HL-60 (cell line): ENCODE results near the gene GAMT.

Experiments used
- DNase-seq, 2 experiments: peaks; one replicate each; pipeline ENCODE4 v3.0.0-alpha.2; 2010 to 2020; ENCODE audit warnings: low read depth in 1 of 2, low spot score in 1 of 2
- H3K27ac ChIP-seq: fragments of 250-450 bp; sonication (Bioruptor Pico); replicated peaks from 2 replicates; pipeline ENCODE4 v1.5.1; 2020; ENCODE audit warnings: mild to moderate bottlenecking, moderate library complexity
- H3K27me3 ChIP-seq: fragments of 250-450 bp; sonication (Bioruptor Pico); 2 replicates; pipeline ENCODE4 v1.5.1; 2021; ENCODE audit warnings: mild to moderate bottlenecking, moderate library complexity; ENCODE audit not compliant: insufficient read depth, poor library complexity, severe bottlenecking
- H3K4me3 ChIP-seq: replicated peaks from 2 replicates; pipeline ENCODE4 v1.5.1; 2011; ENCODE audit warnings: mild to moderate bottlenecking, control low read depth, low read length; ENCODE audit not compliant: insufficient read depth
- GABPA ChIP-seq: IDR thresholded peaks from 2 replicates; pipeline ENCODE4 v1.6.1; 2012; ENCODE audit warnings: low read depth
- POLR2AphosphoS5 ChIP-seq: IDR thresholded peaks from 2 replicates; pipeline ENCODE4 v1.6.1; 2012; ENCODE audit warnings: low read depth
- SPI1 ChIP-seq: IDR thresholded peaks from 2 replicates; pipeline ENCODE4 v1.6.1; 2012; ENCODE audit warnings: low read depth, mild to moderate bottlenecking, borderline replicate concordance
- TF ChIP-seq, protein P1 (sequence below): IDR thresholded peaks from 2 replicates; pipeline ENCODE4 v1.6.1; 2012; ENCODE audit warnings: low read depth; ENCODE audit not compliant: insufficient replicate concordance
- TF ChIP-seq, protein P2 (sequence below): IDR thresholded peaks from one replicate; pipeline ENCODE4 v1.5.1; 2011; ENCODE audit warnings: low read length, control low read depth, inconsistent platforms; ENCODE audit not compliant: insufficient read depth

Gene GAMT

DNA sequence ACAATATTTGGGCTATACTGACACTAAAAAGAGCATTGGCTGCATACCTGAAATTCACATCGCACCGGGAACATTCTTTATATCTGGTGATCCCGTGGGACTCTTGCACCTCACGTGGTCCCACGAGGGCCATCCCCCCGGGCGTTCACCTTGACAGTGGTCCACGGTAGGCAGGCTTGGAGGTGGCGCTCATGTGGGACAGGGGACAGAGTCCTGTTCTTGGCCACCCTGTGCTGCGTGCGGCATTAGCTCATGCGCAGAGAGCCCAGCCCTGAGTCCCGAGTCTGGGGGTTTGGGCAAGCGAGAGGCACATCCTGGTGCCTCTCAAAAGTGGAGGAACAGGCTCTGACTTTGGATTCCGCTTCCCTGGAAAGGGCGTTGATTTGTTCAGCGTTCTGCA, 7.5 kb downstream of the GAMT start:
- Histone ChIP-seq H3K27ac (no peak overlapping the region), H3K4me3 (no peak overlapping the region), H3K27me3 (no peaks in the 10 kb centered on the region)
- TF ChIP-seq POLR2AphosphoS5 (no peak), SPI1 (no peak), GABPA (no peak)
- TF ChIP-seq, protein P1, sequence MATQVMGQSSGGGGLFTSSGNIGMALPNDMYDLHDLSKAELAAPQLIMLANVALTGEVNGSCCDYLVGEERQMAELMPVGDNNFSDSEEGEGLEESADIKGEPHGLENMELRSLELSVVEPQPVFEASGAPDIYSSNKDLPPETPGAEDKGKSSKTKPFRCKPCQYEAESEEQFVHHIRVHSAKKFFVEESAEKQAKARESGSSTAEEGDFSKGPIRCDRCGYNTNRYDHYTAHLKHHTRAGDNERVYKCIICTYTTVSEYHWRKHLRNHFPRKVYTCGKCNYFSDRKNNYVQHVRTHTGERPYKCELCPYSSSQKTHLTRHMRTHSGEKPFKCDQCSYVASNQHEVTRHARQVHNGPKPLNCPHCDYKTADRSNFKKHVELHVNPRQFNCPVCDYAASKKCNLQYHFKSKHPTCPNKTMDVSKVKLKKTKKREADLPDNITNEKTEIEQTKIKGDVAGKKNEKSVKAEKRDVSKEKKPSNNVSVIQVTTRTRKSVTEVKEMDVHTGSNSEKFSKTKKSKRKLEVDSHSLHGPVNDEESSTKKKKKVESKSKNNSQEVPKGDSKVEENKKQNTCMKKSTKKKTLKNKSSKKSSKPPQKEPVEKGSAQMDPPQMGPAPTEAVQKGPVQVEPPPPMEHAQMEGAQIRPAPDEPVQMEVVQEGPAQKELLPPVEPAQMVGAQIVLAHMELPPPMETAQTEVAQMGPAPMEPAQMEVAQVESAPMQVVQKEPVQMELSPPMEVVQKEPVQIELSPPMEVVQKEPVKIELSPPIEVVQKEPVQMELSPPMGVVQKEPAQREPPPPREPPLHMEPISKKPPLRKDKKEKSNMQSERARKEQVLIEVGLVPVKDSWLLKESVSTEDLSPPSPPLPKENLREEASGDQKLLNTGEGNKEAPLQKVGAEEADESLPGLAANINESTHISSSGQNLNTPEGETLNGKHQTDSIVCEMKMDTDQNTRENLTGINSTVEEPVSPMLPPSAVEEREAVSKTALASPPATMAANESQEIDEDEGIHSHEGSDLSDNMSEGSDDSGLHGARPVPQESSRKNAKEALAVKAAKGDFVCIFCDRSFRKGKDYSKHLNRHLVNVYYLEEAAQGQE, result no peak
- TF ChIP-seq, protein P2, sequence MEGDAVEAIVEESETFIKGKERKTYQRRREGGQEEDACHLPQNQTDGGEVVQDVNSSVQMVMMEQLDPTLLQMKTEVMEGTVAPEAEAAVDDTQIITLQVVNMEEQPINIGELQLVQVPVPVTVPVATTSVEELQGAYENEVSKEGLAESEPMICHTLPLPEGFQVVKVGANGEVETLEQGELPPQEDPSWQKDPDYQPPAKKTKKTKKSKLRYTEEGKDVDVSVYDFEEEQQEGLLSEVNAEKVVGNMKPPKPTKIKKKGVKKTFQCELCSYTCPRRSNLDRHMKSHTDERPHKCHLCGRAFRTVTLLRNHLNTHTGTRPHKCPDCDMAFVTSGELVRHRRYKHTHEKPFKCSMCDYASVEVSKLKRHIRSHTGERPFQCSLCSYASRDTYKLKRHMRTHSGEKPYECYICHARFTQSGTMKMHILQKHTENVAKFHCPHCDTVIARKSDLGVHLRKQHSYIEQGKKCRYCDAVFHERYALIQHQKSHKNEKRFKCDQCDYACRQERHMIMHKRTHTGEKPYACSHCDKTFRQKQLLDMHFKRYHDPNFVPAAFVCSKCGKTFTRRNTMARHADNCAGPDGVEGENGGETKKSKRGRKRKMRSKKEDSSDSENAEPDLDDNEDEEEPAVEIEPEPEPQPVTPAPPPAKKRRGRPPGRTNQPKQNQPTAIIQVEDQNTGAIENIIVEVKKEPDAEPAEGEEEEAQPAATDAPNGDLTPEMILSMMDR, result no peak
- no peak for DNase-seq

DNA sequence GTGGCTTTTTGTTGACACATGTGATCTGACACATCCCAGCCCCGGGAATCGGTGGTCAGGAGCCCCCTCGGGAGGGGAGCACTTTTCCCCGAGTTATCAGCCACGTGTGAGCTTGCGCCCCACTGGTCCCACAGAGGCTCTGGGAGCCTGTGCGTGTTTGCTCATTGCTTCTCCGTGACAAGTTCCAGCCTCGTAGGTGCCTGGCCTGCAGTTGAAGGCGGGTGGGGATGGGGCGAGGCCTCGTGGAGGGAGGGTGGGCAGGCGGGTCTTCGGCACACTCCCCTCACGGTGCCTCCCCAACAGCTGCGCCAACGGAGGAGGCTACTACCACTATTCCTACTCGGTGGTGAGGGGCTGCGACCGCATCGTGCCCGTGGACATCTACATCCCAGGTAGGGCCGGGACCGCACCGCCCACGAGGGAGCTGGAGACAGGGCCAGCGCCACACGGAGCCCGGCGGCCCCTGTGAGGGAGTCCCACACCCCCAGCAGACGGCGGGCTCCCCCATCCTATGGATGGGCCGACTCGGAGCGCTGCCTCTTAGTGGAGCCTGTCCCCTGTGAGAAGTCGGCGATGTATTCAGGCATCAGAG, 8.3 kb downstream of the GAMT start:
- TF ChIP-seq GABPA, result no peak
- TF ChIP-seq, protein P1, result no peak
- TF ChIP-seq SPI1, result no peak
- no peak for TF ChIP-seq POLR2AphosphoS5
- TF ChIP-seq, protein P2, result no peak

DNA sequence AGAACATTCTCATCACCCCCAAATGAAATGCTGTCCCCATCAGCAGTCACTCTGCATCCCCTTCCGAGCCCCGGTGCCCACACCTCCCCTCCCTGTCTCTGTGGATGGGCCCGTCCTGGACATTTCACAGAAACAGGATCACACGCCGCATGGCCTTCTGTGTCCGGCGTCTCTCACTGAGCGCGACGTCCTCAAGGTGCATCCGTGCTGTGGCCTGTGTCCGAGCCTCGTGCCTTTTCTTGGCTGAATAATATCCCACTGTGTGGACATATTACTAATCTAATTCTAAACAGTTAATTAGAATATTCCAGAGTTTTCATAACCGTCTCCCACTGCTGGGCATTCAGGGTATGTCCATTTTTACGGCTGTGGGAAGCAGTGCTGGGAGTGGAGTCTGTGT, 8.9 kb downstream of the GAMT start:
- TF ChIP-seq SPI1, result no peak
- TF ChIP-seq, protein P1, result no peak
- TF ChIP-seq, protein P2, result no peak
- no peak for TF ChIP-seq POLR2AphosphoS5
- no peak for TF ChIP-seq GABPA
- no peak overlapping the region for H3K27ac ChIP-seq
- no peak for DNase-seq
- no peaks in the 10 kb centered on the region for H3K27me3 ChIP-seq
- H3K4me3 ChIP-seq, result no peak overlapping the region

More for the DNA sequence above, 8.3 kb downstream of the GAMT start:
- Histone ChIP-seq H3K27me3 (no peaks in the 10 kb centered on the region), H3K27ac (no peak overlapping the region), H3K4me3 (no peak overlapping the region)
- no peak for DNase-seq
